Stimulated activated CD8-positive, alpha-beta memory T cell treated with anti-CD3 and anti-CD28 coated beads, Interleukin-2, amount 100 ng/mL, for 48 hours (primary cell): ENCODE results near the gene ANKRD63.

Experiments used
- DNase-seq, 2 donors: peaks; one replicate each; pipeline ENCODE4 v3.0.0-alpha.2; 2020; ENCODE audit warnings: low read depth in 2 of 2

Gene ANKRD63

DNA sequence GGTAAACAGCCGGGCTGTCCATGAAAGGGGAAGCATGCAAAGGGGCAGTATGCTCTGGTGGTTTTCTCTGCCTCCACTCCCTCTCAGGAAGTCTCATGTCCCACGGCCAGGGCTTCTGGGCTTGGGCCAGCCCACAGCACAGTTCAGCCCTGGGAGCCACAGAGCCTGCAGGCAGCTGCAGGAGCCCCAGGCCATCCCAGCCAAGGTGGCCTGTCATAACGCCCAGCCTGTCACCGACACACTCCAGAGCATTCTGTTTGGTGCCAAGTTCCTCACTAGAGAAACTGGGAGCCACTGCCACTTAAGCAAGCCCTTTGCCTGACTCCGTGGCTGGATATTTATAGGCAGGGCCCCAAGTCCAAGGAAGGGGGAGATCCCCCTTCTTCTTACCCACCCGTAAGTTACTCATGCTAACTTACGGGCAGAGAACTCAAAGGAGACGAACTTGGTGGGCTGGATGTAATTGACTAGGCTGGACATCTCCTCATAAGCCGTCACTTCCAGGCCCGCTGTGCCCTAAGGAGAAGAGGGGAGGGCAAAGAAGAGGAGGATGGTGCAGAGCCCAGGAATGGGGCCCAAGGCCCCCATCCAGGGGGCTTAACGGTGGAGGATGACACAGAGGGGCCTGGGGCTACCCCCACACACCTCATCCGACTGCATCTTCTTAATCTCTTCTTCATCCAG is 13.2 kb upstream of the ANKRD63 start:
- DNase-seq, result no peak

- no peak for DNase-seq
These were observed 12.4 kb upstream of the ANKRD63 start for GRCh38 chr15:40295297-40295696.

DNA sequence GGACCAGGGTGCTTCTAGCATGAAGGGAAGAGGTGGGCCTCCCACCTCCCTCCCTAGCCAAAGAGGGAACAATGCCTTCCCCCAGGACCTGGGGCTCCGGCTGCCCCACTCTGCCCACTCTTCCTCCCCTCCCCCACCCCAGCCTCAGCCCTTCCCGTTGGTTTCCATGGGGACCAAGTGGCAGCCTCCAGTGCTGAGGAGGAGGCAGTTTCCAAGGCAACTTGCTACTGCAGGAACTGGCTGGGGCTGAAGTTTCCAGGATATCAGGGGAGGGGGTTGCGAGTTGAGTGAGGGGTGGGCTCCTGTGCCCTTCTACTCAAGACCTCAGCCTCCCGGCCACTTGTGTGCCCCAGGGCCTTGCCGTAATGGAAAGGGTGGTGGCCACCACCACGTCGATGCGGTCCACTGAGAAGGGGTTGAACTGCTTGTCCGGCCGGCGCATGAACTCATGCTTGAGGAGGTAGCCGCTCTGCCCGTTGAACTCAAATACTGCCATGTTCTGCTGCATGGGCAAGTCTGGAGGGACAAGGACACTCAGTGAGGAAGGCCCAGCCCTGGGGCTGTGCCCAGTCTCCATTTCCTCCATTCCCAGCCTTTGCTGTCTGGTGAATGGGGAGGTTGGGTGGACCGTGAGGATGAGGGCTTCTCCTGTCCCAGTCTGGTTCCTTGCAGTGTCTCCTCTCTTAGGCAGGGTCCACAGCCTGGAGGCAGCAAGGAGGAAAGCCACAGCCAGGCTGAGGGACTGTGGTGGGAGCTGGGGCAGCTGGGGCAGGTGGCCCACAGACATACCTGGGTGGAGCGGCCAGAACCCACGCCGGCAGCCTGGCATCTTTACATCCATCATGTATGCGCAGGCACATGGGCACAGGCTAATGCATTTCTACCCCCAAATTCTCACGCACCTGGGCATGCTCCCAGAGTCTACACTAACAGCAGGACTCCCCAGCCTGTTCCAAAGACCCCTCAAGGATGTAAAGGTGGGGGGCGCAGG is 11.3 kb upstream of the ANKRD63 start:
- DNase-seq, result no peak

DNA sequence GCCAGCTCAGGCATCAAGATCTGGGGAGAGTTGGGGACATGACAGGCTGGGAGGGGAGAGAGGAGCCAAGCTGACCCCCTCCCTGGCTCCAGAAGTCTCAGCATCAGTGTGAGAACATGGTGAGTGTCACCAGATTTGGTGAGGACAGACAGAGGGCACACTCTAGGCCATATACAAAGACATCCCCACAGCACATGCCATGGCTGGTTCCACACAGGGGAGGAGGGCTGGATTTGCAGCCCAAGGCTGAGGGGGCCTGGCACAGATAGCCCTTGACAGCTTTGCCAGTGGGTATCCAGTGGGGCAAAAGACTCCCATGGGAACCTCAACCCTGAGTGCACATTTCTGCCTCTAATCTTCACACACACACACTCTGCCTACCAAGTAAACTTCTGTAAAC is 10.1 kb upstream of the ANKRD63 start:
- no peak for DNase-seq

GRCh38 chr15:40292246-40292645 is 9.4 kb upstream of the ANKRD63 start:
- no peak for DNase-seq

DNA sequence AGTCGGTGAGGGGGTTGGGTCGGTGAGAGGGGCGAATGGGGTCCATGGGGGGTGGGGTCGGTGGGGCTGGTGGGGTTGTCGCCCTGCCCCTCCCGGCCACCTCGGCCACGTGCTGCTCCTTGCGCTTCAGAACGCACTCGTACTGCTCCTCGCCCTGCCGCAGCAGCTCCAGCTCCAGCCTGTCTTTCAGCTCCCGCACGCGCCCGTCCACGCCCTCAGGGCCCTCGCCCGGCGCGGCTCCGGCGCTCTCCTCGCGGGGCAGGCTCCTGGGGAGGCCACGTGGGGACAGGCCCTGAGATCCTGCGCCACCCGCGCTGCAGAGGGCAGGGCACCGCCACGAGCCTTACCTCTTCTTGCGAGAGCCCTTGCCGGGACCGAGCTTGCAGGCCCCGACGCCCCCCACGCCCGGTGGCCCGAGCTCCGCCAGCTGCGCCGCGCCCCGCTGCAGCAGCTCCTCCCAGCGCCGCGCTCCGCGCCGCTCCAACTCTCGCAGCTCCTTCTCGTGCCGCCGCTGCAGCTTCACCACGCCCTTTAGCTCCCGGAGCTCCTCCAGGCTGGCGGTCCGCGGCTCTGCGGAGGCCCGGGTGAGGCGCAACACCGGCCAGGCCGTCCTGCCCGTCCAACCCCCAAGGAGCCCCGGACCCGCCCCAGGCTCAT is 8.2 kb upstream of the ANKRD63 start:
- no peak for DNase-seq

DNA sequence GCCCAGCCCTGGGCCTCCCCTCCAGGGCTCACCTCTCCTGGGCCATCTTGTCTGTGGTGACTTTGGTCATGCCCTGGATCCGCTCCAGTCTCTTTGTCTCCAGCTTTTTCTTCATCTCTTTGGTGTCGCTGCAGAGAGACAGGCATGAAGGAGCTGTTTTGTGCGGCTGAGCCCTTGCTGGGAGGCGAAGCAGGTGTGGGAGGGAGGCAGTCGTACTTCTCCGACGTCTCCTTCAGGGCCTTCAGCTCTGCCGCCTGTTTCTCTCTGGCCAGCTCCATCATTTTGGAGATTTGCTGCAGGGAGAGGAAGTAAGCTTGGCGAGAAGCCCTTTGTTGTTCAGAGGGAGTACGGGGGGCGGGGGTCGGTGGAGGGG is 7.7 kb upstream of the ANKRD63 start:
- no peak for DNase-seq

GRCh38 chr15:40289140-40289775 is 6.4 kb upstream of the ANKRD63 start:
- no peak for DNase-seq

GRCh38 chr15:40287968-40288367 is 5.1 kb upstream of the ANKRD63 start:
- no peak for DNase-seq

DNA sequence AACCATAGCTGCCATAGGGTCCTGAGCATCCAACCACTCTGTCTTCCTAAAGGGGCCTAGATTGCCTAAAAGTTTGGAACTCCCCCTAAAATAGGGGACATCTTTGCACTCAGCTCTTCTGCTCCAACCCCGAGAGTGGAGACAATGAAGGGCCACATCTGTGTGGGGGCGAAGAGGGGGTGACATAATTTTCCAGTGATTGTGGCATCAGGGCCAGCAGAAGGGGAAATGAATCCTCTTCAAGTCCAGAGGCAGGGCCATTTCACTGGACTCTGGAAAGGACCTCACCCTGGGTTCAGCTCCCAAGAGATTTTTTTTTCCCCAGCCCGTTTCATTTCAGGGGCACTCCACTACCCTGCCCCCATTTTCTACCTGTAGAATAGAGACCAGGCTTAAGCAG is 4.6 kb upstream of the ANKRD63 start:
- no peak for DNase-seq

GRCh38 chr15:40286794-40287193 is 3.9 kb upstream of the ANKRD63 start:
- DNase-seq, result no peak

DNA sequence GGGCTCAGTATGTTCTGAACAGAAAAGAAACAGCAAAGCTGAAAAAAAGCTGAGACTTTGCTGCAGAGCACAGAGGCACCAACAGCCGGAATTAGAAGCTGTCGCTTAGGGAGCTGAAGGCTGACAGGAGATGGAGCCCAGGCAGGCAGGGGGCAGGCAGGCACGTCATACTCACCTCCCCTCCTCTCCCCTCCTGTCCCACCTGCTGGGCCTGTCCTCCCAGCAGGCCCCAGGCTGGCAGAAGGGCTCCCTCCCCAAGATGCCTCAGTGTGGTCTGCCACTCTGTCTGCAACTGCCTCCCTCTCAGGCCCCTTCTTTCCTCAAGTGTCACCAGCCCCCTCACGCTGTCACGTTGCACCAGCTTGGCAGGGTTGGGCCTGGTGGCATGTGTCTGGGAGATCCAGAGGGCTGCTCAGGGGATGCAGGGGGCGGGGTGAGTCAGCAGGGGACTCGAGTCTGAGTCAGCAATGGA is 3.2 kb upstream of the ANKRD63 start:
- DNase-seq, result no peak

GRCh38 chr15:40285554-40286011 is 2.7 kb upstream of the ANKRD63 start:
- no peak for DNase-seq

DNA sequence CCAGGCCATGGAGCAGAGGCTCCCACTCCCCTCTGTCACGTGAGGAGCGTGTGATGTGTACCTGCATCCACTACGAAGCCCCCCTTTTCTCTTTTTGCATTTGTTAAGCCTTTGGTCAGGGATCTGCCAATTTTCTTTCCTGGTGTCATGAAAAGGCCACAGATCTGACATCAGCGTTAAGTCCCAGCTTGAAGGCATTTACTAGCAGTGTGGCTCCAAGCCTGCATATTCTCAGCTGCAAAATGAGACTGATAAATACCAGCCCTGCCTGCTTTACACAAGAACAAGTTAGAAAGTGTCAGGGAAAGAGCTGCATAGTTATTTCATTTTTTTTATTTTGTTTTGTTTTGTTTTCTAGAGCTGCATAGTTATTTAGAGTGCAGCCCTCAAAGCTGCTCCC is 2.3 kb upstream of the ANKRD63 start:
- no peak for DNase-seq

DNA sequence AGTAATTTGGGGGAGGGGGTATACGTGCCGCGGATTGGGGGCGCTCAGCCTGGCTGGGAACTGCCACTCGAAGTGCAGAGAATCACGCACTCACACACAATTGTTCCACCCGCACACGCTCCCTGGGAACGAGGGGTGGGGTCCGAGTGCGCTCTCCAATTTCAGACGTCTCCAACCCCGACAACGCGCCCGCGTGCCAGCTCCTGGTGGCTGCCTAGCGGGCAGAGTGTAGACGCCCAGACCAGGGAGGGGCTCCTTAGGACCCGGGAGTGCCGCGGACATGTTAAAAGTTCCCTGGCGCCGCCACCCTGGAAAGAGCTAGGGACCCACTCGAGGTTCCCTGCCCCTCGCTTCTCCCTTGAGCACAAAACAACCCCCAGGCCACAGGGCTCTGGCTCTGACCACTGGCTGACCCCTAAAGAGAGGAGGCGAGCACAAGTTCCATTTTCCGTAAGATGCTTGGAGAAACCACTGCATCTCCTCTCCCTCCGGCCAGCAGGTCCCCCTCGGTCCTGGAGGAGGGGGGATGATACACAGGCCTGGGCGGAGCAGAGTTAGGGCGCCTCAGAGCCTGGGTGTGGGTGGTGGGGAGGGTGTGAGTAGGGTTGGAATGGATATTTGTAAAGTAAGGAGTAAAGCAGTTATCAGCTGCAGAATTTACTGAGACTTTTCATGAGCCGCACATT is 894 bp upstream of the ANKRD63 start:
- no peak for DNase-seq

- DNase-seq, result peak; percentile 35 to 36
These were observed 556 bp downstream of the ANKRD63 start for GRCh38 chr15:40282147-40282868.

DNA sequence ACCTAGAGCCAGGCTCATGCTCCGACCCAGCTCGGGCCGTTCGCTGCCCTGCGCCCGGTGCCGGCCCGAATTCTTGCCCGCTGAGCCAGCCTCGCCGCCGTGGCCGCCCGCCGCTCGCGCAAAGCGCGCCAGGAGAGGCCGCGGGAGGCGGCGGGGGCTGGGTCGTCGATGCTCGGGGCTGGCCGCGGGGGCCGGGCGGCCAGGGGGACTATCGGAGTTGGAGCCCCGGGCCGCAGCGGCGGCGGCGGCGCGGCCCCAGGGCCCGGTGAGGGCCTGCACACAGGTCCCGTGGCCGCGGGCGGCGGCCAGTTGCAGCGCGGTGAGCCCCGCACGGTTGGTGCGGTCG is 1.1 kb downstream of the ANKRD63 start:
- DNase-seq, result no peak

GRCh38 chr15:40281057-40281800 is 1.6 kb downstream of the ANKRD63 start:
- DNase-seq, result no peak

DNA sequence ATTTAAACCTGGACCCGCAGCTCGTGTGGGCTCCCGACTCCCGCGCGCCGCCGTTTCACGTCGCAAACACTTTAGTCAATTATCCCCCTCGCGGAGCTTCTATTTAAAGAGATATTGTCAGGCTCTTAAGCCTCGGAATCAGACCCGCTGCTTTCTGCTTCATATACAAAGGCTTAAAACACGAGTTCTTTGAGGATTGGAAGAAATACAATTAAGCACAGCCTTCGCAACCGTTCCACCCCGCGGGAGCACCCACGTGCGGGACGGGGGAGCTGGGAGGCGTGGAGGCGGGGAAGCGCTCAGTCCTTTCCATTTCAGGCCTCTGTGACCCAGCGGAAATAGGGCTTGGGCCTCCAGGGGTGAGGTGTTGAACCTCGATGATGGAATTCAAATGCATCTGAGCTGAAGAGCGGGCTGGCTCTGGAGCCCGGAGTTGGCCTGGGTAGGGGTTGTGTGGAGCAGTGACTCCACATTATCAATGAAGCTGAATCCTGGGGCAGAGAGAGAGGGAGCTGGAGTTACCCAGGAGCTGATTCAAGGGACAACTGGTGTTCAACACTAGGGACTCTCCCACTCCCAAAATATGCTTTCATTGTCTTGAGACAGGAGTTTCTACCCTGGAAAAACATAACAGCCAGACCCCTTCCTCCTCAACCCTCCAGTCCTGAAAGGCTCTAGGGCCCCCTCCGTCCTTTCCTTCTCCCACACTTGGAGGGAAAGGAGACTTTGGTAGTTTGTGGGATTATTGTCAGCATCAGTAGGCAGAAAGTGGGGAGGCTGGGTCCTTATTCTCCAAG is 2.4 kb downstream of the ANKRD63 start:
- DNase-seq, result no peak
